Right renal cortex interstitium (tissue), 3 donors: ENCODE results near the gene AFAP1. TPM values are rescaled to one million over a fixed set of nuclear protein-coding genes. Genes with fewer than 3 reads are reported as not detected.

ENCODE experiments used
- DNase-seq, 3 donors: peaks; one replicate each; pipeline ENCODE4 v3.0.0-alpha.2; 2013; ENCODE audit warnings: low read depth in 3 of 3, low spot score in 2 of 3
- polyA plus RNA-seq, 3 donors: library from polyadenylated mRNA; unstranded; fragments of 120-200 nt; gene quantifications; one replicate each; pipeline ENCODE4 v1.2.1, GENCODE V29; 2013; ENCODE audit not compliant: insufficient read length in 3 of 3

The AFAP1 gene
- polyA plus RNA-seq, 3 donors = 18.2 to 20.5 (median 20.4) TPM

DNA sequence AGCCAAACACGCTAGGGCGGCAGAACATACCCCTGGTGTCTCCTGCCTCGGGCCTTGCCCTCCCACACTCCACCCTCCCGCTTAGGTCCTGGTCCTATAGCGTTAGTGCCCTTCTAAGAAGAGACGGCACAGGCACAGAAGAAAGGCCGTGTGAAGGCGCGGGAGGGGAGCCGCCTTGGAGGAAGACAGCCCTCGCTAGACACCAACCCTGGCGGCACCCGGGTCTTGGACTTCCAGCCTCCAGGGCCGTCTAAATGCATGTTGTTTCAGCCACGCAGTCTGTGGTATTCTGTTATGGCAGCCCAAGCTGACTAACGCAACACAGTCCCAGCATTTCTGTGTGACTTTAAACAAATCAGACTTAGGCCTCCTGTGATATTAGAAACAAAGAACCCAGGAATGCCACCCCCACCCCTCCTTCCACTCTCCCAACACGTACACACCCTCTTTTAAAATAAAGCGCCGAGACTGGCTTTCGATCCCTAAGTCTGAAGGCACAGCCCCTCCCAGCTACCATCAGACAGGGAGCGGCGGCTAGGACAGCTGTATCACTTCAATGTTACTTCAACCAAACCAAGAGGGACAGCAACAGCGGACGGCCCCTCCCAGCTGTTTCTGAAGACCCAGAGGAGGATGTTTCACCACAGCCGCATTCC lies 128.0 kb downstream of the AFAP1 start:
- no peak for DNase-seq

DNA sequence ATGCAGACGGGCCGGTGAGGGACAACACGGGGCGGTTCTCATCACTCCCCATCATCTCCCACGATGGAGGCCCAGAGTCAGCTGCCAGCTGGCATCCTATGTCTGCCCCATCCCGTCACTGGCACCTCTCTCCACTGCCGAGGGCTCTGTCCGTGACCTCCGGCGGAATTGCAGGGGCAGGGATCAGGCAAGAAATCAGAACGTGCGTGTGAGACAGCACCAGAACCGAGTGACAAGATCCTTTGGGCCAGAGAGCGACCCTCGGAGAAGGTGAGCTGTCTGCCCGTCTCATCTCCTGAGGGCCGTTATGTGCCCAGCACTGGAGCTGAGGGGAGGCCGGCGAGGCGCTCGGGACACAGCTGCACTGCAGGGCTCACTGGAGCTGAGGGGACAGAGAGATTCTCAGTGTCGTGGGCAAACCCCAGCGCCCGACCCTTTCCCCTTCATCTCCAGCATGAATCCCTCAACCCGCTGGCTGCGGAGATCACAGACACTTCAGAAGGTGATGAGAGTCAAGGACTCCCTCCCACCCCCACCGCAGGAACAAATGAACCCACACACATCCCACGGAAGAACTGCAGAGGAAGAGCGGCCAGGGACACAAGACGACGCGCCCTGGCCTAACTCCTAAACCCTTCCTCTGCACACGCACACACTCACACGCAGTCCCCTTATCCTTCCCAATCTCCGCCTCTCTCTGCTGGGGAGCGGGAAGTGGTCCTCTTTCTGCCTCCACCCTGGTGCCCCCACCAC lies 128.7 kb downstream of the AFAP1 start:
- DNase-seq = no peak

GRCh38 chr4:7808752-7809151 lies 130.9 kb downstream of the AFAP1 start:
- DNase-seq = no peak

DNA sequence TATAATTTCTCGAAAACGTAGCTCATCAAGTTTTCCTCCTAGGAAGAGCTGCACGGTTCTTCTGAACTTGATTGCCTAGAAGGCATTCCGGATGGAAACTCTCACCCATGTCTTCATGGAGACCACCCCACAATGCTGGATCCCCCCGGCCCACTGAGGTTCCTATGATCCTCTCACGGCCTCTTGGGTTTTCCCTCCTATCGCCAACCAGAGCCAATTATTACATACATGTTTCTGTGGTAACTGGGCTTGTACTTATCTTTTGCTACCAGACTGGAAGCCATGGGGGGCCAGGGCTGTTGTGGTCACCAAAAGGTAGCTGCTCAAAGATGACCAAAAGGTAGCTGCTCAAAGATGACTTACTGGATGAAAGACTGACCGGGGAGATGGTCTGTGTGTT lies 131.5 kb downstream of the AFAP1 start:
- no peak for DNase-seq

GRCh38 chr4:7807351-7807921 lies 132.2 kb downstream of the AFAP1 start:
- no peak for DNase-seq

DNA sequence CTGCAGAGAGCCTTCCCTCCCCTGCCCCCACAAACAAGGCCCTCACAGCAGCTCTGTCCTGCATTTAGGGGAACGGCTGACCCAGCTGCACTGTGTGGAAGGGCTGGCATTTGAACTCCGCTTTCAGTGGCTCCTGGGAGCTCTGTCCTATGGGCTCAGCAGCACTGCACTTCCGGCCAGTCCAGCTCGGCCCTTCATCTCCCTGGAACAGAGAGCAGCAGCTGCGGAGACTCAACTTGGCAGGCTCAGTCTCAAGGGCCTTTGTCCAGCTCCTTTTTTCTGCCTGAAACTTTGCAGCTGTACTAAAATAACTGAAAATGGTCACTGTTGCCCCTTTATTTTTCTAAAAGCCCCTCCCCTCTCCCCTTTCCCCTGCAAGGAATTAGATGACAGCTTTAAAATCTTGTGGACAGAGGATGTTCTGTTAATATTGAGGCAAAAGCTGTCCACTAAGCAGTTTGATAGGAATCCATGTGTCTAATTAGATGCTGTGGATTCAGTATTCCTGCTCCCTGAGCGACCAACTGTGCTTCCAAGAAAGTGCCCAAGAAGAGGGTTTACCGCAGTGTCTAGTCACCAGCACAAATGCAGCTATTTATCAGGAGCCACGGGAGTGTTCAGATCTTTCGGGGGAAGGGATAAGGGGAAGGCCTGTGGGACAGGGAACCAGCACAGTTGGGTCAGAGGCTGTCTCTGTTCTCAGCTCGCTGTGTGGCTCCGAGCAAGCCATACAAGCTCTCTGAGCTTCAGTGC lies 133.1 kb downstream of the AFAP1 start:
- peak in 2 of 3 donors; percentile 72 to 84 for DNase-seq

GRCh38 chr4:7805533-7806337 lies 133.9 kb downstream of the AFAP1 start:
- DNase-seq = no peak

GRCh38 chr4:7804756-7805385 lies 134.8 kb downstream of the AFAP1 start:
- DNase-seq = no peak

DNA sequence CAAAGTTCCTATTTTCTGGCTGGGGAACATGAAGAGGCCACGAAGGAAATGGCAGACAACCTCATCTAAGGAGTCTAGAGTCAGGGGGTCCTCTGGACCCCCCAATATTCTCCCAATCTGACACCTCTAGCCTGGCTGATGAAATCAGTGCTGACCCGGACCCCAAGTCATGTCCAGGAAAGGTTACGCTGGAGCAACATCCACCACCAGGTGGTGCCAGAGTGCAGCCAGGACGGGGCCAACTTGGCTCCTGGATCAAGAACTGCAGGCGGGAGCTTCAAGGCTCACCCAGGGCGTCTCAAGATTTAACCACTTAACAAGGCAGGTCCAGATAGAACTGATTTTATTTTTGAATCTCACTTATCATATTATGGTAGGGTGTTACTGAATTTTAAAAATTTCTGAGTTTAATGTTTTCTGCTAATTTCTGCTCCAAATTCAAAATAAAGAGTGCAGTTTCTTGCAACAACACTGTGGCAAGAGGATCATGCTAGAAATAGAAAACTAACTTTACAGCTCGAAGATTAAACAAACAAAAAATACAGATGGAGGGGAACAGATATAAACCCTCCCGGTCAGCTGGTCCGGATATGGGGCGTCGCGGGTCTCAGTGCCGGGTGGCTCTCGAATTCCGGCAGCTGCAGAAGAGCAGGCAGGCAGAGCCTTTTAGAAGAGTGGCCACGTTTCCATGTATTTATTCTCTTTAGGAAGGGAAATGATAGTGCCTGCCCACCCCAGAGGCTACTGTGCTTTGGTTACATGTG lies 135.5 kb downstream of the AFAP1 start:
- DNase-seq = no peak

- DNase-seq = no peak
These were observed 136.3 kb downstream of the AFAP1 start for GRCh38 chr4:7803371-7803770.

DNA sequence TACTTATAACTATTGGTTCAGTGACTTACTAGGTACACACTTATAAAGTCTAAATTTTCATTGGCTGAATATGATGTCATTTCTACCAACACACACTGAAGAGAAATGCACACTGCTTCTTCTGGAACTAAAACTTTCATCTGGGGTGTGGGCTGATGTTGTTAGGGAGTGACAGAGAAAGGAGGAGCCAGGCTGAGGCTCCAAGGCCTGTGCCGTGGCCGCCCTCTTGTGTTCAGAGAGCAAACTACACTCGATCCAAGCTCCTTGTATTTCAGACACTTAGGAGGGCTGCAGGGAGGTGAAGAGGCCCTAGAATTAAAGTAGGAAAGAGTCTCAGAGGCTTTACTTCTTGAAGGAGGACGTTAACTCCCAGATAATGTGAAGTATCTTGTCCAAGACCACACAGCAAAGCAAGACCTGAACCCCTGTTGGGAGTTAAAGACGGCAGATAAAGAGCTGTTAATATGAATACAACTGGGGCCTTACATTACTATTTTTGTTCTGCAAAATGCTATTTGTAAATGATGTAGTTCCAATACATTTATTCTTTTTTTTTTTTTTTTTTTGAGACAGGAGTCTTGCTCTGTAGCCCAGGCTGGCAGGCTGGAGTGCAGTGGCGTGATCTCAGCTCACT lies 137.5 kb downstream of the AFAP1 start:
- peak in 1 of 3 donors; percentile 71 for DNase-seq

DNA sequence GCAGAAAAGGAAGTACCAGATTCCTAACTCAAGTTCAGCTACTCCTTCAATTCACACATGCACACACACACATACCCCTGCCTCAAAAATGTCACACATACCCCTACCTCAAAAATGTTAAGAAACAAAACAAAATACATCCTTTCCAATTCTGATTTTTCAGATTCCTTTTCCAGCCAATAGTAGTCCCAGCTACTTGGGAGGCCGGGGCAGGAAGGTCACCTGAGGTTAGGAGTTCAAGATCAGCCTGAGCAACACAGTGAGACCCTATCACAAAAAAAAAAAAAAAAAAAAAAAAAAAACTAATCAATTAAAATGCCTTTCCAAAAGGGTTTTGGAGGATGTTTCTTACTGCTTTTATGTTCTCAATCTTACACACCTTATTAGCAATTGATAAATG lies 138.0 kb downstream of the AFAP1 start:
- no peak for DNase-seq

GRCh38 chr4:7801001-7801400 lies 138.7 kb downstream of the AFAP1 start:
- DNase-seq = no peak

DNA sequence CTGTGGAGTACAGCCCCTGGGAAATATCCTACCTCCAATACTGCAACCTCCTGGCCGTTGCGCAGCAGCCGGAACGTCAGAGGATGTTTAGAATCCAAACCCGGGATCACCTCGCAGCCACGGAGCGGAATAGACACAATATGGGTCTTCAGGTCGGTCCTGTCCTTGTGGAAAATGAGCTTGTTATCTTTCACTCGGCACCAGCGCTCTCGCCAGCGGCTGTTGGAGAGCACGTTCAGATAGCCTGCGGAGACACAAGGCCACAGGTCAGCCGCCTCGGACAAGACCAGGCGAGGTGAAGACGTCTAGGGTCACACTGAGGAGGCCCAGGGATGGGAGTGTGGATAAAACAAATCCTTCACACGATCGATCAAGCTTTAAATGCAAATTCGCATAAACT lies 139.3 kb downstream of the AFAP1 start:
- no peak for DNase-seq

DNA sequence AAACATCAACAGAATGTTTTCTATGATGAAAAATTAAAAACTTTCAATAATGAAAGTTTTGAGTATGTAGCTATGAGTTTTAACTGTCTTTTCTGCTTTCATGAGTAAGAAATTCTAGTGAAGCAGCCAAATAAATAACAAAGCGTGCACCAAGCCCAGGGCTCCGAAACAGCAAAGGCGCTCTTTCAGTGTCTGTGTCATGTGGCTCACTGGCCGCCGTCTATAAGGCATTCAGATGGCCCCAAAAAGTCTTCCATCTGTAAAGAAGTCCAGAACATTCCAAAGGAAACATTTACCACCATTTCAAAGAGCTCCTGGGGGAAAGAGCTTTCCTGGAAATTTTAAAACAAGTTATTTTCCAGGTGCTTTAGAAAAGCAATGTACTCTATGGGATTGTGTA lies 139.9 kb downstream of the AFAP1 start:
- DNase-seq = no peak

DNA sequence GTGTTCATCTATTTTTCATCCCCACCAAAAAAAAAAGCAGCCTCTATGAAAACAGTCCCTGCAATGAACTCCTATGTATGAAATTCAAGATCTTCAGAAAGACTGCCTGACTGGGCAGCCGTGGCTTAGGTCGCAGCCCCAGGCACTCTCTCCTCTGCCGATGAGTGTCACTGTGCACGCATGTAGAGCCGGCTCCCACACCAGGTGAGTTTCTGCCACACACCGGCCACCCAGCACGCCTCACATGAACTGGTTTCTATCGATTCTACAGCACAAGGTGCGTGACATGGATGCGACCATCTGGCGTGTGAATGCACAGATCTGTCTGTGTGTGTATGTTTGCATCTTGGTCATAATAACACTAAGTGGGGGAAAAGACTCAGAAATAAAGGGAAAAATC lies 140.4 kb downstream of the AFAP1 start:
- DNase-seq = no peak

- DNase-seq = no peak
These were observed 141.3 kb downstream of the AFAP1 start for GRCh38 chr4:7798178-7798995.

GRCh38 chr4:7797330-7797729 lies 142.3 kb downstream of the AFAP1 start:
- no peak for DNase-seq
